Measurements from ENCODE around the gene KBTBD12. TPM values are rescaled to one million over a fixed set of nuclear protein-coding genes. Genes with fewer than 3 reads are reported as not detected.

KBTBD12 gene
- total RNA-seq, 1 experiment from 2014 or later: not detected

GRCh38 chr3:127900536-127900935 is 14.5 kb upstream of the KBTBD12 start:
- ChIA-PET CTCF (no interaction called here), POLR2A (no interaction called here), RAD21 (ENCODE audit: low non-redundant PET in 1 of 2, low total read pairs in 2 of 2, uncharacterized antibody in 2 of 2, unreplicated experiment in 2 of 2) (no interaction called here)
- ATAC-seq (no peak), DNase-seq (ENCODE audit: low read depth, low spot score) (no peak)
- Histone ChIP-seq H2AFZ (ENCODE audit: low read depth, low read length, poor library complexity, severe bottlenecking) (no peak overlapping the region), H3K36me3 (ENCODE audit: control insufficient read depth in 1 of 2, insufficient read depth in 2 of 2, low read length in 2 of 2) (no peaks in the 10 kb centered on the region), H3K27me3 (ENCODE audit: insufficient read depth, low read length) (no peaks in the 10 kb centered on the region), H3K9ac (ENCODE audit: low read length) (no peak overlapping the region), H3K4me1 (ENCODE audit: control insufficient read depth in 1 of 2, insufficient read depth in 2 of 2, low read length in 2 of 2) (no peaks in the 10 kb centered on the region), H3K79me2 (ENCODE audit: insufficient read depth, low read length) (no peaks in the 10 kb centered on the region), H4K20me1 (ENCODE audit: insufficient read depth) (no peaks in the 10 kb centered on the region), H3K9me2 (ENCODE audit: insufficient read depth) (no peaks in the 10 kb centered on the region), H3K4me3 (replicated peaks in 1 of 2; ENCODE audit: low read depth in 1 of 2, low read length in 2 of 2) (no peak overlapping the region), H3K27ac (ENCODE audit: low read depth, low read length) (no peak overlapping the region), H3K9me3 (ENCODE audit: control insufficient read depth in 1 of 2, insufficient read depth in 1 of 2, low read depth in 1 of 2, low read length in 2 of 2) (no peaks in the 10 kb centered on the region), H3K4me2 (ENCODE audit: low read length) (no peak overlapping the region)
- TF ChIP-seq ZFX (IDR thresholded peaks at IDR 0.05): no peak
- TF ChIP-seq SIN3A (IDR thresholded peaks at IDR 0.05; ENCODE audit: low read depth): no peak
- TF ChIP-seq JUND (IDR thresholded peaks at IDR 0.05): no peak
- no peak for TF ChIP-seq ZNF274 (IDR thresholded peaks at IDR 0.05; ENCODE audit: low read depth, low read length)
- no peak for TF ChIP-seq RAD21 (IDR thresholded peaks at IDR 0.05; ENCODE audit: low read depth)
- TF ChIP-seq REST (IDR thresholded peaks at IDR 0.05; ENCODE audit: low read depth): no peak
- TF ChIP-seq EGR1 (IDR thresholded peaks at IDR 0.05; ENCODE audit: low read depth): no peak
- no peak for TF ChIP-seq ZBTB33 (IDR thresholded peaks at IDR 0.05; ENCODE audit: extremely low read depth, insufficient replicate concordance, low read length)
- BruUV-seq (replicated peaks): no TSS peak
- intact Hi-C loops (cut with micrococcal nuclease): no loop called here

All from HCT116 (cell line).